HG02763 (cell line): ENCODE measurements around the gene CDH13.

Experiments used
- ATAC-seq: cut with Tn5 transposase; IDR thresholded peaks from one replicate; pipeline ENCODE4 v1.9.1; 2021; ENCODE audit warnings: mild to moderate bottlenecking, moderate library complexity; ENCODE audit not compliant: unreplicated experiment

Gene CDH13

DNA sequence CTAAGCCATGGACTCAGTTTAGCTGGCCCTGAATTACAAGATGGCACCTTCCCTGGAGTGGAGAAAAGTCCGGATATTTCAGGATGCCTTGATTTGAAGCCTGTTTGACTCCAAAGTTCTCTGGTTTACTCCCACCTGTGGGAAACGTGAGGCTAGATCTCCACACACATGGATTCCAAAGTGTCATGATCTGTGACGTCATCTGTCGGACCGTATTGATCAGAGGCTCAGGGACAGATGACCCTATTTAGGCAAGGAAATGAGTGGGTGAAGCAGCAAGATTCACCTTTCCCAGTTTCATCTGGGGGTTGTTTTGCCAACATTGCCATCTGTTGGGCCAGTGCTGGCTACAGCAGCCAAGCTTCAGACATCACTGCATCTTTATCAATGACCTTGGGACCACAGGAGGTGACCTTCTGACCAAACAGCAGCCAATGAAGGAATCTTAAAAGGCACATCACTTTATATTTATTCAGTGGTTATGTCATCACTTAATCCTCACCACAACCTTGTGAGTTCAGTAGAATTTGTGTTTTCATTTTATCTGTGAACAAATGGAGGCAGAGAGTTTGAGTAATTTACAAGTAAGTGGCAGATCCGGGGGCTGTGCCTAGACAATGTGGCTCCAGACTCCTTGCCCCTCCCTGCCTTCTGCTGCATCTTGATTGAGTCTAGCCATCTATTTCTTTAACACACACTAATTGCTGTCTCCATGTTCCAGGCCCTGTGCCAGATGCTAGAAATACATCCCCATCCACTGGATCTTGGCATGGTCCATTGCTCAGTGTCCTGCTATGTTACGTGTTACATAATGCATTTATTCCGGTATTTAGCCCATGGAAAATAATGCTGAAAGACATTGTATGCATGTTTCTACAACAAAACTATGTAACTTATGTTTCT lies 1.5 kb upstream of the CDH13 start:
- ATAC-seq = no peak

DNA sequence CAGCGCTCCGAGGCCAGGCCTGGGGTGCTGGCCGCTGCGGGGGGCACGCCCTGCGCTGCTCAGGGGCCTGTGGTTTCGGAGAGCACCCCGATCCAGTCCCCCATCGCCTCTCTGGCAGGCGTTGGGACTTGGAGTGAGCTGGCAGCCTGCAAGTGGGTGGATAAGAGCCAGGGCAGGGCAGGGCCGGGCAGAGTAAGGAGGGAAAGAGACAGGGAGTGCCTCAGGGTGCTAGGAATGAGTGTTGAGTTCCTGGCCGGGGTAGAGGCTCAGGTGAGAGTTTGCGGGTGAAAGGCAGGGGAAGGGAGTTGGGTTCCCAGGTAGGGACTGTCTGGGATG lies 1.3 kb downstream of the CDH13 start:
- ATAC-seq = no peak

DNA sequence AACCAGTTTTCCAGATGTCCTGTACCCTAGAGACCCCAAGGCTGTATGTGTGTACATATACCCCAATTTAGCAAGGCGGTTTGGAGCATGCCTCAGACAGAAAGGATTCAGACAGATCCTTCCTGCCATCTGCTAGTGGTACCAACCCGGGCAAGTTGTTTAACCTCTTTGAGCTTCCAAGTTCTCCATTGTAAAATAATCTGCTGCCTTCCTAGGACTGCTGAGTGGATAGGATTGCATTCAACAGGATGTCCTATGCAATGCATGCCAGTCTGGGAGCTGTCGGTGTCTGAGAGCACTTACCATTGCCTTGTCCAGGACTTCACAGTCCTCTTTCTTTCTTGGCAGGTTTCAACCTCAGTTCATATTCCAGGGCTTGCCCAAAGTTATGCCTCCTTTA lies 1.9 kb downstream of the CDH13 start:
- no peak for ATAC-seq

DNA sequence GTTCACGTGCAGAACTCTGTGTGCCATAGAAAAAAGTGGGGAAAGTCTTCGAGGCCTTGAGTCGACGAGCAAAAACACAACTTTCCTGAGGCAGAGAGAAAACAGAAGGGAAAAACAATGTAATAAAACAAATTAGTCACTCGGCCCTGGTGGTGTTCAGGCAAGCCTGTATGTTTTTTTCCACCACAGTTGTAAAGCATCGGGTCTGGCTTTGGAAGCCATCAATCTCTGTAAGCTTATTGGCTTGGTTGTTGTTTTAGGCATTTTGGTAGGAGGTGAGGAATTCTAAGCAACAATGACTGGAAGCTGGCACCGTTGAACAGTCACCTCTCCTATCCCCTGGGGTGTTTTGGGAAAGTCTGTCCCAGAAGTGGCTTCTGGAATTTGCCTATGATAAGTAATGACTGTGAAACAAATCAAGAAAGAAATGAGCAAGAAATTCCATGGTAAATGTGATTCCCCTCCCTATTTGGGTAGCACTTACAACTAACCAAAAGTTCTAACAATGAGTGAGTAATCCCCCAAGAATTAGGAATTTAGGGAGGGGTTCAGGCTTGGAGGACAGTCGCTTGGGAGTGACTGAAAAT lies 2.8 kb downstream of the CDH13 start:
- no peak for ATAC-seq

DNA sequence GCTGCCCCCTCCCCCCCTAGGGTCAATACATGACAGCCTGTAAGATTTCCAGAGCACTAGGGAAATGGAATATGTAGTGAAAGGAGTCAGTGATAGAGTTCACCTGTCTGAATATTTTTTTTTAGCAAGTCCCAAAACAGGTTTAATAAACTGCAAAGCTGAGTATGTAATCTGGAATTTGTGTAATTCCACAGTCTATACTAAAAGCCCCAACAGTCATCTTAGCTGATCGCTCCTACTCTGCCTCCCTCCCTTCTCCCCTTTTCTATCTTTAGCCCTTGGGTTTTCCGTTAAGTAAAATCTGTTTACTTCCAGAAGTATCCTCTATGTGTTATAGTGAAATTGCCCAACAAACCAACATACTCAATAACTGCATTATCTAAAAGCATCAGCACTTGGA lies 3.5 kb downstream of the CDH13 start:
- no peak for ATAC-seq

DNA sequence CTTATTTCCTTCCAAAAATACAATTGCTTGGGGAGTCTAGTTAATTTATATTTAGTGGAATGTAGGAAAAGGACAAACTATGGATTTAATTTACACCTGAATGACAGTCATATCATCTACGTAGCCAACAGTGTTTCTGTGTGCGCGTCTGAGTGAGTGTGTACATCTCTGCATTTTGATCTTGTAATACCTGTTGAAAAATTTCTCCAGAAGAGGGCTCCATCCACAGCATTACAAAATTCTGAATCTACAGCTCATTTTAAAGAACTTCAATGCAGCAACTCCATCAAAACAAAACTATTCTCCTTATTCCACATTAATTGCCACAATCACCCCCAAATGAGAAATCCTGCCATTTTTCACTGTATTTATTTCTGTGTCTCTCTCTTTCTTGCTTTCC lies 3.9 kb downstream of the CDH13 start:
- ATAC-seq = no peak

DNA sequence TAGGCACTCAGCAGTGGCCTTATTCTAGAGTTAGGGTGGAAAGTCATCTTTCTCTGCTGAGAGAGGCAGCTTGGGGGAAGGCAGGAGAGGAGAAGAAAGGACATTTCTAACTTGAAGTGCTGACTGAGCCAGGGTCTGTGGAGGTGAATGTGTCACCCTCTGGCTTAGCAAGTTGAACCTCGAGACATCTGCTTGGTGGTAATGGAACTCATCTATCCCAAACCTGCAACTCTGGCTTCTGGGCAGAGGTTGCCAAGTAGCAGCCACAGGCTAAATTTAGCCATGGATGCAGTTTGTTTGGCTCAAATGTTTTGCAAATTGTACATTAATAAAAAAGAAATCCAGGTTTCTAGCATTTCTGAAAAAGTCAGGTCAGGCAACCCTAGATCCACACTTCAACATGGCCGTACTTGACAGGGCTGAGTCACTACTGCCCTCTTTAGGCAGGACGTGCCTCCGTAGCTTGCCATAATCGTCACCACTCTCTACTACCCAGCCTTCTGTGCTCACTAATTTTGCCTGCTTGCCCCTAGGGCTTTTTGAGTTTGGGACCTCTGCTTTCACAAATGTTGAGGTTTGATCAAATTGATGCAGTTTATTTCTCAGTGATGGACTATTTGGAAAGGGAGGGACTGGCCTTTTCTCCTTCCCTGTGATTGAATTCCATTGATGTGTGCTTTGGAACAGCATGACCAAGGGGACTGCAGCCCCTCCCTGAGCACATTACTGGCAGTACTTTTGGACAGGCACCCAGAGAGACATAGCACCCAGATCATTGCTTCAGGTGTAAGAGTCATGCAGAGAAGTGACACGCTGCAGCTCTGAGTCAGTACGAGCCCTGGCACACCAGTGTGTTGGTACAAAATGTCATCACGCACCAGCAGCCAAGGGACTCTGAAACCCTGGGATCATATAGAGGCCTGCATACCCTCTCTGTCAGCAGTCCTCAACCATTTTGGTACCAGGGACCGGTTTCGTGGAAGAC lies 5.2 kb downstream of the CDH13 start:
- ATAC-seq = no peak

DNA sequence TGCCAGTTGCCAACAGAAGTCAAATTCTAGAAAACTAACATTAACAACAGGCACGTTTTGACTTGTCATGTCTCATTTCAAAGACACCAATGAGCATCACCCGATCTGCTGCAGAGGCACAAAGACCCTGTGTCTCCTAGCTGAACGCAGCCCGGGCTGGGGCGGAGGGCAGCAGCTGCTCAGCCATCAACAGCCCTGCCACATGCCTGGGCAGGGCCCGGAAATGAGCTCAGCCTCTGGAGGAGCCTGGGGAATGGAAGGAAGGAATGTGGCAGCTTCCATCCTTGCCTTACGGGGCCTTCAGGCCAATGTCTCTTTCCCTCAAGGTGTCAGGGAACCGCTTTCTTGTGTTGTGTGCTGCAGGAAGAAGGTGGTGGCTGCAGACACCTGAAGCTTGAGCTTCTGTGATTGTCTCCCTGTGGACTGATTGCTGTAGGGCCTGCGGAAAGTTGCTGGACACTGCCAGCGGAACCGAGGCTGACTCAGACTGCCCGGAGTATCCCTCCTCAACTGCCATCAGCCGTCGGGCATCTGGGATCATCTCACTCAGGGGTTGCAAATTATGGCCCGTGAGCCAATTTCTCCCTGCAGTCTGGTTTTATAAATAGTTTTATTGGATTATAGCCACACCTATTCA lies 7.3 kb downstream of the CDH13 start:
- ATAC-seq = no peak

DNA sequence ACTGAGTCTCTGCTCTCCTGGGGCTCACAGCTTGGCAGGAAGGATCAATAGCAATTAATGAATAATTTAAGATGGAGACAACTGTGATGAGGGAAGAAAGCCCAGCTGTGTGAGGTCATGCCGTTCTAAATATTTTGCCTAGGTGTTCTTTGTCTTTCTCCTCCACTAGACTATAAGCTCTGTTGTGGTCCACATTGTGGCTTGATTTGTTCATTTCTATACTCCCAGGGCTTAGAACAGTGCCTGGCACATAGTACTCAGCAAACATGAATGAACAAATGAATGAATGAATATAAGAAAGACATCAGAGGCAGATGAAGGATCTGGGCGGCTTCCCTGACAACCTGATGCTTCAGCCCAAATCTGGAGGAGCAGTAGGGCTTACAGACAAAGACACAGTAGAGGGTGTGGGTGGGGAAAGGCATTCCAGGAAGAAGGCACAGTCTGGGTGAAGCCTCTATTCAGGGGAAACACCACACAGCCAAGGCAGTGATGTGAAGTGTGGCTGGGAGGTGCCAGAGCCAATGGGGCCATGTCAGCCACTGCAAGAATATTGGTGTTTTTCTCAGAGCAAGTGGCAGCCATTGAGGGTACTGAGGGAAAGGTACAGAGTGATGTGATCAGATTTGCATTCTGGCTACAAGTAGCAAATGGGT lies 8.3 kb downstream of the CDH13 start:
- ATAC-seq = no peak

DNA sequence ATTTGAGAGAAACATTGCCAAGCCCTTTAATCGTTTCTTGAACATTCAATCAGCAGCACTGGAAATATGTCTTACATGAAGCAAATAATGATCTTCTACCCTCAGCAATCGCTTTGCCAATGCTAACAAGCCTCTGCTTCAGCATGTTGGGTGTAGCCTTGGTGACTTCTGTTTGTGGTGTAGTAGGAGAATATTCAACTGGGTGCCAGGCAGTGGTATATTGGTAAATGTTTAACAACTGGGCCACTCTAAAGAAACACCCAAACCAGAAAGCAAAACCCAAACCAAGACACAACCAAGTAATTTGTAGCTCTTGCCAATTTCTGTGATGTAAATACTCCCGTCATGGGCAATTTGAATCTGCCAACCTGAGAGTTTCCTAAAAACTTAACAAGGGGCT lies 9.7 kb downstream of the CDH13 start:
- ATAC-seq = no peak

DNA sequence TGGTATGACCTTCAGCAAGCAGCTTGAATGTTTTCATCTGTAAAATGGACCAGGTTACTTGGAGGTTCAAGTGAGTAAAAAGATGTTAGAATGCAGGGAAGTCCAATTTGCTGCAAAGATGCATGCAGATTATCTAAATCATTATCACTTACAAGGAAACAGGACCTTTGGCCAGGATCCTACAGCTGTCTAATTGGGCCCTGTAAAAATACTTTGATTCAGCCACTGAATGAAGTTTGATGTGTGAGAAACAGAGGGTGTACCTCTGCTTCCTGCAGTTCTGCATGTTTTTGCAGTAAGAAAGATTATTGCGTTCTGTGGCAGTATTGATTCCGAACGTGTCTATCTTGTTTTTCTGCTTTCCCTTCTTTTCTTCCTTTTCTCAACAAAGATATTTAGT lies 10.2 kb downstream of the CDH13 start:
- ATAC-seq = no peak

DNA sequence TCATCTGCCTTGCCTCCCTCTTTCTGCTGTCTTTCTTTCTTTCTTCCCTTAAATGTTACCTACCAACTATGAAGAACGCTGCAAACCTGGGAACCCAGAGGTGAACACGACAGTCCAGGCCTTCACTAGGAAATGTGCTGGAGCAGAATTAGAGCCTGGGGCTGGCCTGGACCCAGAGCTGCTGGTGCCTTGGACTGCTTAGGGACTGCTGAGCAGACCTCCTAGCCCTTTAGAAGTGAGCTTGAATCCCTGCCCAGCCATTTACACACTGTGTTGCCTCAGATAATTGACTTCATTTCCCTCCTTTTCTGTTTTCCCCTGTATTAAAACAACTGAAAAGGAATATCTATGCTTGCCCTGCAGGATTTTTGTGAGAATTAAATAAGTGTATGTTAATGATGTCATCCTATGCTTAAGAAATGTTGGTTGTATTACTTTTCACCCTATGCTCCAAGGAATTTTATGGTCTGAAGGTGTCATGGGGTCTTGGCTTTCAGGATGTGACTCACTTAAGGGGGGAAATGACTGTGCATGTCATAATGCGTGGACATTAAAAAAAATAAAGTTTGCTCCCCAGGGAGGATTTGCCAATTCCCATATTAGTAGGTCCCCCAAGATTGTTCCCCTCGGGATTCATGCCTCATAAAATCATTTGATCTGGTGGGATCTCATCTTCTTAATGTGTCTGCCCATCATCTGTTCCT lies 11.5 kb downstream of the CDH13 start:
- ATAC-seq = no peak

DNA sequence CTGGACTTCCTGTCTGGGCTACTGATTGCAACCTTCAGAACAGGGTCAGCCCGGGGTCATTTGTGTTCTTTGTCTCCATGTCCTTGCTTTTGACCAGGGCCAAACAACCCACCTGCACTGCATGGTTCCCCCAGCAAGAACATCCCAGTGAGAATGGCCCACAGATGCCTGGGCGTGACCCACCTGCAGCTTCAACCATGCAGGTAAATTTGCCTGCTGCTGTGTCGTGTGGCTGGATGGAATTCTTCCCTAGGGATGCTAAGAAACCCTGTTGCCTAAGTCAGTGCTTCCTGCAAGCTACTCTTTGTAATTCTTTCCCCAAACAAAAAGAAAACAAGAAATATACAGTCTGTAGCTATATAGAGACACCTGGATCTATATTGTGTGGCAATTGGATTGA lies 12.5 kb downstream of the CDH13 start:
- no peak for ATAC-seq

DNA sequence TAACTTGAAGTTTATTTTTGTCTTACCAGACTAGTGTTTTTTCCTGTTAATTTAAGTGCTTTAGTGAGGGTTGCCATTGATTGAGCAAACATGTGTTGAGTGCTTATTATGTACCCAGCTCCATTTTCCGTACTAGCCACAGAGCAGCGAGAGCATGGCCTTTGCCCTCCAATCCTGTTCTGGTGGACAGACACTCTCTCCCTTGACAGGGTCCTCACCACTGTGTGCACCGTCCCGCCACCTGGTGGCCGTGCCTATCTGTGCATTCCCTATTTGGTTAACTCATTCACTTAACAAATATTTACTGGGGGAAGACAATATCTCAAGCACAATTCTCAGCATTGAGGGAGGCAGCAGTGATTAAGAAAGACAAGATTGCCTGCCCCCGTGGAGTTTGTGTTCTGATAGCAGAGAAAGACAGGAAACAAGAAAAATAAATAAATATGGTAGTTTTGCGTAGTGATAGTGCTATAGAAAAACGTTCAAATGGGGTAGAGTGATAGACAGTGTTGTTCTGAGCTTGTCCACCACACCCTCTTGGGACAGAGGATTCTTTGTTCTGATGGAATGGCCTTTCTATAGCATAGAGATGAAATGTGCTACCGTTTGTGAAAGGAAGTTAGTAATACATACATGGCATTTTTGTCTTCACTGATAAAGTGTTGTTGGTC lies 13.0 kb downstream of the CDH13 start:
- peak; percentile 43 for ATAC-seq

DNA sequence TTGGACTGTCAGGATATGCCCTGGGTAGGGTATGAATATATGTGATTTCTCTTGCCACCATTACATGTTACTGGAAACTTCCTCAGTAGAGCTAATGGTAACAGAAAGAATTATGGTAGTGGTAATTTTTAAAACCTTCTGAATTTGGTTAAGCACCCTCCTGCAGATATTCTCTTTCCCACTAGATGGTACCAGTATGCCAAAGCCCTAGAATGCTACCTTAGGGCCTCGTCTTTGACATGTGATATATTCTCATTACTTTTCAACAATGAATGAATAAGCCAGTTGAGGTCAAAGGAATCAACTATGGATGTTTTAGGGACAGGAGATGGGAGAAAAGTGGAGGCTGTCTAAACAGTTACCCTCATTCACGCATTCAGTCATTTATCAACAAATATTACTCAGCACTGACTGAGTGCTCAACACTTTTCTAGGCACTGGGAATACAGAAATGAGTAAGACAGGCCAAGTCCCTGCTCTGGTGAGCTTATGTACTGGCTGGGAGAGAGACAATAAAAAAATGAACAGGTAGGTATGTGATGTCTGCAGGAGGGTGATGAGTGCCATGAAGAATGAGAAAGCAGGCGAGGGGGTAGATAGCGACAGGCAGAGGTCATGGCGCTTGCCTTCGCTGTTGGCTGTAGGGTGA lies 14.7 kb downstream of the CDH13 start:
- peak; percentile 31 for ATAC-seq

DNA sequence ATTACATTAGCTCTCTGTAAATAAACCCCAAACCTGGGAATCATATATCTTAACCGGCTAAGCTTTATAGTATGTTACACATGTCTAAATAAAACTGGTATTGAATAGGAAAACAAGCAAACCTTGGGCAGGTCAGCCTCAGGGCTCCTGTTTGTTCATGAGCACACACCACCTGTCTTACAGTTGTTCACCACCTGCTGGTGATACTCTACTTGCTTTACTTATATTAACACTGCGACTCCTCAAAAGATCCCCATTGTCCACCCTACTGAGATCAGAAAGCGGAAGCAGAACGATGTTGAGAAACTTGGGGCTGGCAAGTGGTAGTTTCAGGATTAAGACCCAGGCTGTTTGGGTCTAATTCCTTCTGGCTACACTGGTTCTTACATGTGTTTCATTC lies 16.4 kb downstream of the CDH13 start:
- ATAC-seq = no peak

DNA sequence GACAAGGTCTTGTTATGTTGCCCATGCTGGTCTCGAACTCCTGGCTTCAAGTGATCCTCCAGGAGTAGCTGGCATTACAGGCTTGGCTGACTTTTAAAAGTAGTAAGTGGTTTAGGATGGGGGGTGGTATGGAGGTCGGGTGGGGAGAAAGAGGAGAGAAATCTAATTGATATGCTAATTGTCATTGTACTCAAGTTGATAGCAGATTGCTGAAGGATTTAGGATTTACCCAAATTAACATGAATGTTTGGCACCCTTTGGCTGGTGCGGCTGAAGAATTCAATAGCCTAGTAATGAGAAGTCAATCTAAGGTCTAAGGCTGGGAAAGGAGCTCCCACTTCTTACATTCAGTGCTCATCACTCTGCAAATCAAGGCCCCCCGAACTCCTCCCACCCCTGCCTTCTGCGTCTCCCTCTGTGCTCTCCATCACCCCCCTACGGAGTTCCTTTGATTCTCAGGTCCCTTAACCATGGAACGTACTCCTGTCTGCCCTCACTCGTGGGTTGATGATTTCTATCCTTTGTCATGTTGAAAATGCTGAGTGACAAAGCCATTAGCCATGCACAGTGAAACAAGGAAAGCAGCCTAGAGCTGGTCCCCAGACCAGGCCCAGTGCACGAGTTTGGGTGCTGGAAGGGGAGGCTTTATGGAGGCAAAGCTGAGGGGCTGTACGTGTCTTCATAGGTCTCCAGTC lies 17.3 kb downstream of the CDH13 start:
- ATAC-seq = no peak

DNA sequence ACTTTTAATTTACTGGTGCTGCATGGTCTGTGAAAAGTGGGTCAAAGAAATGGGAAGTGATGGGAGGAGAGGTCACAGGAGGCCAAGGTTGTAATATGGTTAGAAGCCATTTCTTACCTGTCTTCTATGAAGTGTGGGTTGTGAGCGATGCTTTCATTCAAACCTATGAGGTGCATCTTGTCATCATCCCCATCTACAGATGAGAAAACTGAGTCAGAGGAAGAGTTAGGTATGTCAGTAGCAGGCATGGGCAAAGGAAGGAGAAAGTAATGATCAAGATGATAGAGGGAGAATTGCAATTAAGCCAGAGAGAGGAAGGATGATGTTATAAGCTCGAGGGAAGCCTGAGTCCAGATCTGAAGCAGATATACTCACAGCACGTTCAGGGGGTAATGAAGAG lies 19.7 kb downstream of the CDH13 start:
- ATAC-seq = no peak
